Keratinocyte (primary cell): ENCODE measurements around the gene RHEB.

ENCODE experiments used
- CTCF ChIP-seq, 3 experiments: IDR thresholded peaks in 1 of 3; conservative IDR thresholded peaks in 1 of 3; optimal IDR thresholded peaks in 1 of 3; 2 replicates in 2 of 3; 3 replicates in 1 of 3; pipeline versions ENCODE3 to v1.5.1; 2011; ENCODE audit warnings: low read length in 3 of 3, mild to moderate bottlenecking in 3 of 3, moderate library complexity in 2 of 3, control low read depth in 1 of 3, inconsistent platforms in 1 of 3; ENCODE audit not compliant: insufficient read depth in 2 of 3; ENCODE audit errors: extremely low read depth in 1 of 3
- EZH2 ChIP-seq: IDR thresholded peaks from one replicate; pipeline ENCODE4 v1.6.1; 2012; ENCODE audit warnings: inconsistent platforms, mild to moderate bottlenecking, low read length, moderate library complexity

GRCh38 chr7:151514461-151515275, 5.0 kb downstream of the RHEB start:
- TF ChIP-seq EZH2 (no peak), CTCF (optimal IDR thresholded peaks at IDR 0.05 in 1 of 3, IDR thresholded peaks at IDR 0.05 in 1 of 3, conservative IDR thresholded peaks at IDR 0.05 in 1 of 3; ENCODE audit: extremely low read depth in 1 of 3, insufficient read depth in 2 of 3, low read length in 3 of 3) (no peak)
